T47D (cell line): ENCODE measurements around the gene CTF1.

ENCODE experiments used
- DNase-seq, 2 experiments: peaks; one replicate each; pipeline versions ENCODE4 v3.0.0 to v3.0.0-alpha.2; 2011 to 2012; ENCODE audit warnings: low read depth in 1 of 2, low spot score in 1 of 2
- JUND ChIP-seq: IDR thresholded peaks from 2 replicates; pipeline ENCODE4 v1.6.1; 2012; ENCODE audit warnings: low read depth
- in situ Hi-C: cut with HindIII; loops from 2 replicates; pipeline ENCODE4 v1.10.0; 2016; ENCODE audit warnings: low sequenced_read_pairs, low pct_unique_long_range_greater_than_20kb

CTF1 gene

GRCh38 chr16:30903002-30903401 is 6.6 kb downstream of the CTF1 start:
- DNase-seq, result no peak
- no peak for TF ChIP-seq JUND
- in situ Hi-C loops, result no loop called here

GRCh38 chr16:30903596-30903995 is 7.2 kb downstream of the CTF1 start:
- in situ Hi-C loops, result no loop called here
- TF ChIP-seq JUND, result no peak
- DNase-seq, result no peak

- TF ChIP-seq JUND, result no peak
- in situ Hi-C loops, result no loop called here
These were observed 7.8 kb downstream of the CTF1 start for GRCh38 chr16:30904114-30904780.

GRCh38 chr16:30907064-30907463 is 10.7 kb downstream of the CTF1 start:
- no peak for DNase-seq
- in situ Hi-C loops, result no loop called here

More at GRCh38 chr16:30904114-30904780, 7.8 kb downstream of the CTF1 start:
- no peak for DNase-seq

GRCh38 chr16:30910427-30911029 is 14.1 kb downstream of the CTF1 start:
- TF ChIP-seq JUND, result no peak

More at GRCh38 chr16:30907064-30907463, 10.7 kb downstream of the CTF1 start:
- TF ChIP-seq JUND, result no peak

GRCh38 chr16:30912794-30913412 is 16.5 kb downstream of the CTF1 start:
- no peak for DNase-seq
- no peak for TF ChIP-seq JUND
- in situ Hi-C loops, result no loop called here

More at GRCh38 chr16:30910427-30911029, 14.1 kb downstream of the CTF1 start:
- in situ Hi-C loops, result no loop called here
- no peak for DNase-seq

GRCh38 chr16:30914830-30915229 is 18.4 kb downstream of the CTF1 start:
- DNase-seq, result no peak
- in situ Hi-C loops, result no loop called here
- no peak for TF ChIP-seq JUND

GRCh38 chr16:30918614-30919013 is 22.2 kb downstream of the CTF1 start:
- no peak for TF ChIP-seq JUND
- no peak for DNase-seq
- in situ Hi-C loops, result no loop called here

GRCh38 chr16:30920891-30921290 is 24.5 kb downstream of the CTF1 start:
- DNase-seq, result no peak
- no peak for TF ChIP-seq JUND
- in situ Hi-C loops, result no loop called here

GRCh38 chr16:30921459-30921747 is 25.0 kb downstream of the CTF1 start:
- no peak for DNase-seq
- in situ Hi-C loops, result no loop called here

GRCh38 chr16:30921748-30922419 is 25.5 kb downstream of the CTF1 start:
- in situ Hi-C loops, result no loop called here
- TF ChIP-seq JUND, result no peak
- peak; percentile 73 to 90 for DNase-seq

More at GRCh38 chr16:30921459-30921747, 25.0 kb downstream of the CTF1 start:
- no peak for TF ChIP-seq JUND

GRCh38 chr16:30922420-30922959 is 26.1 kb downstream of the CTF1 start:
- TF ChIP-seq JUND, result no peak
- peak; percentile 80 to 100 for DNase-seq
- in situ Hi-C loops, result no loop called here
